Hindlimb muscle (tissue), 1 donor: ENCODE results near the gene TBCD. TPM values are rescaled to one million over a fixed set of nuclear protein-coding genes. Genes with fewer than 3 reads are reported as not detected.
A peak's percentile ranks its signal among the peaks of the same experiment; 100 is the strongest.
"Not testable (repeated sequence)": the region's sequence is repeated elsewhere in the genome, so short reads cannot be mapped to it uniquely, and the experiment has no call there.

ENCODE experiments used
- DNase-seq: peaks from one replicate; pipeline ENCODE4 v3.0.0-alpha.2; 2013
- polyA plus RNA-seq: library from polyadenylated mRNA; unstranded; fragments of 120-200 nt; gene quantifications from one replicate; pipeline ENCODE4 v1.2.1, GENCODE V29; 2013; ENCODE audit not compliant: insufficient read length

TBCD gene
- polyA plus RNA-seq, 1 donor = 69.8 TPM

GRCh38 chr17:82959990-82960418 is 208.1 kb downstream of the TBCD start:
- no peak for DNase-seq

DNA sequence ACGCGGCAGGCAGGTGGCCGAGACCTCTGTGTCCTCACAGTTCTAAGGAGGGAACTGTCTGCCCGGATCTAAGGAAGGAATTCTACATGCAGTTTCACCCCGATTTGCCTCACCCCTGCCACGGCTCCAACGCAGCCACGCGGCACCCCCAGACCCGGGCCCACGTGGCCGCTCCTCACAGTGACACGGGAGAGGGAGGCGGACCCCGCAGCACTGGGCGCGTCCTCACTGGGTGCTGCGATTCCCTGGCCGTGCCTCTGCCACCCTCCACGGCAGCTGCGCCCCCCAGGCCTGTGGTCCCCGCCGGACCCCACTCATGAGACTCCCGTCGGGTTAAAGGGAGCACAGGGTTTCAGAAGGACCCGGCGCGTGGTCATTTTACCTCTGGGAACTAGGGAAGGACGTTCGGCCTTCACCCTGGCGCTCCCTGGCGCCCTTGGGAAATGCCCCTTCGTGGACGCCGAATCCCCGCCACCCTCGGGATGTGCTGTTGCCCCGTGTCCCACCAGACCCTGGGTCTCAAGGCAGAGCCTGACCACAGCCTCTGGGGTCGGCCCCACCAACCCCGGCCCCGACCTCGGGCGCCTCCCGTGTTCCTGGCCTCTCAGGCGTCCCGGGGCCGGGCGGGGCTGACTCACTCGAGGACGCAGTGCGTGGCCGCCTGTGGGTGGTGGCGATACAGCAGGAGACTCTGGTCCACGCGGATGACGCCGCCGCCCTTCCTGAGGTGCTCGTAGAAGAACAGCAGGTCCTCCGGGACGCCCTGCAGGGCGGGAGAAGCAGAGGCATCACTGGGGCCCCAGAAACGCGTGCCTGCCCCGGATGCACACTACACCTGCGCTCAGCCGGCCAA is 208.8 kb downstream of the TBCD start:
- no peak for DNase-seq

GRCh38 chr17:82961366-82962162 is 209.7 kb downstream of the TBCD start:
- DNase-seq = no peak

- DNase-seq = no peak
These were observed 210.4 kb downstream of the TBCD start for GRCh38 chr17:82962163-82962720.

DNA sequence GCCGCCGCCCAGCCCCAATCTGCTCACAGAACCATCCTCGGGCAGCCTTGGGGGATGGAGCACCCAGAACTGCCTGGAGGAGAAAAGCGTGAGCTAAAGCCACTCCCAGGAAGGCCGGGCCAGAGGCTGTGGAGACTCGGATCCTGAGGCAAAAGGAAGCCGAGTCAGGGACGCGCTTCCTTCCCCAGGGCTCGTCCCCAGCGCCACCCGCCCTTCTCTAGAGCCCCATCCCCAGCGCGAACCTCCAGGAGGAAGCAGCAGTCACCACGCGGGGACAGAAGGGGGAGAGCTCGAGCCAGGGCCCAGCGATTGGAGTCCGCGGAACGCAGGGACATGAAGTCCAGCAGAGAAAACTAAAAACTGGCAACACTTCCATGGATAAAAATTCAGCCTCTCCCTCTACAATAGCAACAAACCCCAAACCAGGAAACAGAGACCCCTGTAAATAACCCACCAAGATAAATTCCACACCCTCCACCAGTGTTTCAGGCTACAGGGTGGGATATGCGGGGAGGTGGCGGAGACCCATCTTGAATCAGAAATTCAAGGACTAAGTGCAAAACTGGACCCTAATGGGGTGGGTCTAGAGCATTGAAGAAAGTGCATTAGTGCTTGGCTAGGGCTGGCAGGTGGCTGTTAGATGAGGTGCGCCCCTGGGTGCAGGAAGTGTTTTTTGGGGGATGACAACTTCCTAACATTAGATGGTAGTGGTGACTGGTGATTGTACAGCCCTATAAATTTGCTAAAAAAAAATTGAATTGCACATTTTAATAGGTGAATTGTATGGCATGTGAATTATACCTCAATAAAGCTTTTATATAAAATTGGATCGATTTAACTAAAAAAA is 211.5 kb downstream of the TBCD start:
- DNase-seq = peak; percentile 81

- not testable (repeated sequence) for DNase-seq
These were observed 212.6 kb downstream of the TBCD start for GRCh38 chr17:82964451-82964850.

DNA sequence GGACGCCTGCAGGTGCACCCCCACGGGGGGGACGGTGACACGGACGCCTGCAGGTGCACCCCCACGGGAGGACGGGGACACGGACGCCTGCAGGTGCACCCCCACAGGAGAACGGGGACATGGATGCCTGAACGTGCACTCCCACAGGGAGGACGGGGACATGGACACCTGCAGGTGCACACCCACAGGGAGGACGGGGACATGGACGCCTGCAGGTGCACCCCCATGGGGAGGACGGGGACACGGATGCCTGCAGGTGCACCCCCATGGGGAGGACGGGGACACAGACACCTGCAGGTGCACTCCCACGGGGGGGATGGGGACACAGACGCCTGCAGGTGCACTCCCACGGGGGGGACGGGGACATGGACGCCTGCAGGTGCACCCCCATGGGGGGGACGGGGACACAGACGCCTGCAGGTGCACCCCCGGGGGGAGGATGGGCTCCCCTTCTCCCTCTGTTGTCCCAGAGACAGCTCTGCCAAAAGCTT is 213.0 kb downstream of the TBCD start:
- no peak for DNase-seq

DNA sequence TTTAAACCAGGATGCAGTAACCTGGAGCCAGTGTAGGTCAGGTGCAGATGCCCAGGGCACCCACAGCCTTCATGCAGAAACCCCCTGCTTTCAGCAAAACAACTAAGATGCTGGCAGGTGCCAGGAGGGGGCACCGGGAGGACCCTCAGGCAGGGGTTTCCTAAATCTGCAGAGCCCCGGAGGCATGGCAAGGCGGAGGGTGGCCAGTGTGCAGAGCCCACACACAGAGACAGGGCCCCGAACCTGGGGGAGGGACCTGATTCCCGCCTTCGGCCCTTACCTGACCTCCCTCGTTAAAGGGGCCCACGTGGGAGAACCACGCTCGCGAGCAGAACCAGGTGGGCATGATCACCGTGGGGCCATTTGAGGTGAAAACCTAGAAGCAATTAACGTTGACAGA is 213.5 kb downstream of the TBCD start:
- DNase-seq = no peak

GRCh38 chr17:82966415-82966814 is 214.6 kb downstream of the TBCD start:
- DNase-seq = no peak

DNA sequence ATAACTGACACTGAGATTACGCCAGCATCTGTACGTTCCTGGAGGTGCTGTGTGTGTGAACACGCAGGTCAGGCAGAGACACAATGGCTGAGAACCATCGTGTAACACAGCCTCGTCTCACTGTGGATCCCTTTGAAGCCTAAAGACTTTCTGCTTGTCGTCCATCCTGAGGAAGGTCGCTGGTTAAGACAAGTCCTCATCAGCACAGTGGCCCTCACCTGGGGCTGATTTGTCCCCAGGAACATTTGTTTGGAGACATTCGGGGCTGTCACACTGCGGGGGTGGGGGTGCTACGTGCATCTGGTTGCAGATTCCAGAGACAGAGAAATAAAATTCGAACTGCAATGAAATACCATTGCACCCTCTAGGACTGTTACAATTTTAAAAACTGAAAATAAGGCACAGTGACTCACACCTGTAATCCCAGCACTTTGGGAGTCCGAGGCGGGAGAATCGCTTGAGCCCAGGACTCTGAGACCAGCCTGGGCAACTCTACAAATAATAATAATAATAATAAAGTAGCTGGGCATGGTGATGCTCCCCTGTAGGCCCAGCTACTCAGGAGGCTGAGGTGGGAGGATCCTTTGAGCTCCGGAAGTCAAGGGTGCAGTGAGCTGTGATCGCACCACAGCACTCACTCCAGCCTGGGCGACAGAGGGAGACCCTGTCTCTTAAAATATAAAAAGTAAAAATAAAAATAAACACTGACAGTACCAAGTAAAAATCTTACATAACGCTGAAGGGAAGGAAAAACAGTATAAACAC is 215.6 kb downstream of the TBCD start:
- no peak for DNase-seq

GRCh38 chr17:82968033-82968841 is 216.4 kb downstream of the TBCD start:
- not testable (repeated sequence) for DNase-seq

DNA sequence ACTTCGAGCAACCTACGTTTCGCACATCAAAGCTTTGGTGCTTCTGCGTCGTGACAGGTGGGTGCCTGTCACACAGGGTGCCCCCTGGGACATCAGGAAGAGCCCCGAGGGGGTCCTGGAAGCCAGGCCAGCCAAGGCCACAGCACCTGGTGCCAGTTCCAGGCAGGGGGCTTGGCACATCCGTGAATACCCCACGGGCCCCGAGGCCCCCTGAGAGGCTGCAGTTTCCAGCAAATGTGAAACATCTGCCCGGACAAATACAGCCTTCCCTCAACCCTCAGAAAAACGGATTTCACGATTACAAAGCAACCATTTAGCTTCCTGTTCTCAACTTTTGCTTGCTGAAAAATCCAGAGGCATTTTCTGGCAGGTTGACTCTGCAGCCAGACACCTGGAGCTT is 218.2 kb downstream of the TBCD start:
- no peak for DNase-seq

GRCh38 chr17:82970818-82971590 is 219.1 kb downstream of the TBCD start:
- no peak for DNase-seq

- DNase-seq = no peak
These were observed 221.0 kb downstream of the TBCD start for GRCh38 chr17:82972836-82973372.

- DNase-seq = no peak
These were observed 221.7 kb downstream of the TBCD start for GRCh38 chr17:82973456-82974135.

DNA sequence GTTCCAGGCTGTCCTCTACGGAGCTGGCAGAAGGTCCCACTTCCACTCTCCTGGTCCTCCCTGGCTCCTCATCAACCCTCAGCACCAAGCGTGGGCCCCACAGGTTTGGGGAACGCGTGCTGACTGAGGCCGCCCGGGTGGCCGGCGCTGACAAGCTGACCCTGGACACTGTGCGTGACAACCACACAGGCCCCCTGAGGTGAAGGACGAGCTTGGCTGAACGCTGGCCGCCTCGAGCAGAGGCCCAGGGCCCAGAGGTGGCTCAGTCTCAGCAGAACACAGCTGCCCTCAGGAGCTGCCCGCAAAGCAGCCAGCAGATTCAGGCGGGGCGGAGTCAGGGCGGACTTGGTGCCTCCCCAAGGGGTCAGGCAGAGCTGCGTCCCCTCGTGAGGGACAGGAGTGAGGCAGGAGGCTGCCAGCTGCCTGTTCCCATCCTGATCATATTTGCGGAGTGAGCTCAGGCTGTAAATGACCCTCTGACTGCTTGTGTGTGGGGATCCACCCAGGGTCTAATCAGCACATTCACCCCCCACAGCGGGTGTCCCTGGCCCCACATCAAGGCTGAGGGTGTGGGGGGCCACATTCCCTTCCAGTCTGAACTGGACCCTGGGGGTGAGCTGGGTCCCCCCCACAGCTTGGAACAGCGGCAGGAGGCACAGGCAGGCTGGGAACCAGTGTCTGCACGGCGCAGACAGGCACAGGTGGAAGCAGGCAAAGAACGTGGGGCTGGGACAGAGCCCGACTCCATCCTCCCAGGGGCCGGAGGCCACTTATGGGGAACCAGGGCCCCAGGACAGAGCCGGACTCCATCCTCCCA is 222.5 kb downstream of the TBCD start:
- DNase-seq = no peak

GRCh38 chr17:82976982-82977488 is 225.2 kb downstream of the TBCD start:
- no peak for DNase-seq

DNA sequence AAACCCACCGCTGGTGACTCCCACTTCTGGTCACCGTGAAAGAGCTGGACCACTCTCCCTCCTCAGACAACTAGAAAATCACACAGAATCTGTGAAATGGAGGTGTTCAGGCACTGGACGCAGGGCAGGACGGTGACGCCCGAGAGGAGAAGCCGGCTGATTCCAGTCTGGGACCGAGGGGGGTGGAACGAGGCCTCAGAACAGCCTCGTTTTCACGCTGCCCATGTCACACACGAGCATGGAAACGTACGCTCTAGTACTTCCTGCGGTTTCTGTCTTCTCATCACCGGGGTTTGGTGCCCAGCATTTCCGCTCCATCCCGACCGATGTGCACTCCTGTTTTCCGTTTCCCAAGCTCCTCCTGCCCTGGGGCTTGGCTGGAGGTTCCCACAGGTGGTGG is 225.7 kb downstream of the TBCD start:
- DNase-seq = no peak
